Testis (tissue), 3 donors: ENCODE data around the gene DIP2B. TPM values are rescaled to one million over a fixed set of nuclear protein-coding genes. Genes with fewer than 3 reads are reported as not detected.
"Not testable (repeated sequence)": the region's sequence is repeated elsewhere in the genome, so short reads cannot be mapped to it uniquely, and the experiment has no call there.

Experiments
- DNase-seq: peaks from one replicate; pipeline ENCODE4 v3.0.0-alpha.2; 2019
- H3K27ac ChIP-seq, 2 donors: fragments of 200-600 bp; sonication (generic); one replicate each; pipeline ENCODE4 v1.5.1; 2019
- H3K27me3 ChIP-seq: fragments of 200-600 bp; sonication (generic); one replicate; pipeline ENCODE4 v1.5.1; 2019
- H3K36me3 ChIP-seq: fragments of 200-600 bp; sonication (generic); one replicate; pipeline ENCODE4 v1.5.1; 2017; ENCODE audit warnings: low read depth; ENCODE audit errors: missing control alignments
- H3K4me1 ChIP-seq: fragments of 200-600 bp; sonication (generic); one replicate; pipeline ENCODE4 v1.5.1; 2019
- H3K4me3 ChIP-seq, 2 donors: fragments of 200-600 bp; sonication (generic); one replicate each; pipeline ENCODE4 v1.5.1; 2017 to 2019
- H3K9me3 ChIP-seq: fragments of 200-600 bp; sonication (generic); one replicate; pipeline ENCODE4 v1.5.1; 2017
- CTCF ChIP-seq, 3 experiments: fragments of 450-650 bp in 2 of 3; fragments of 200-600 bp in 1 of 3; sonication (generic) in 1 of 3; IDR thresholded peaks; one replicate each; pipeline ENCODE4 v1.5.1; 2016 to 2019; ENCODE audit warnings: antibody characterized with exemption in 3 of 3, mild to moderate bottlenecking in 2 of 3, moderate library complexity in 1 of 3
- POLR2A ChIP-seq: fragments of 450-650 bp; IDR thresholded peaks from one replicate; pipeline ENCODE4 v1.6.1; 2017; ENCODE audit warnings: antibody characterized with exemption, mild to moderate bottlenecking, moderate library complexity
- WGBS, 2 donors: methylation state at CpG; one replicate each; pipeline ENCODE4 v1.1.5; 2018; 5-methylcytosine and 5-hydroxymethylcytosine counted together
- intact Hi-C: fragments of 100-400 bp; cut with DNase I; formaldehyde crosslinking; loops from one replicate; pipeline ENCODE4 v1.15.1; 2023; ENCODE audit warnings: low total_unique reads
- polyA plus RNA-seq: library from polyadenylated mRNA; stranded (reverse); fragments of 350-450 nt; fragmentation: Illumina TruSeq; extraction: RNeasy Lipid Tissue Mini Kit (QIAGEN cat#74804); gene quantifications from one replicate; pipeline ENCODE4 v1.2.3, GENCODE V29; 2014; ENCODE audit warnings: low read depth, low replicate concordance; ENCODE audit not compliant: insufficient read depth
- total RNA-seq, 2 donors: library from RNA; depleted of rRNA; stranded (reverse); fragments of >200 nt; gene quantifications; one replicate each; pipeline ENCODE4 v1.2.3, GENCODE V29; 2016

Gene DIP2B
- total and polyA plus RNA-seq, 3 donors from 2014 or later = 19.1 to 57.1 (median 43.5) TPM

- Histone ChIP-seq H3K4me3 (no peak overlapping the region), H3K27me3 (no peaks in the 10 kb centered on the region), H3K9me3 (no peaks in the 10 kb centered on the region), H3K36me3 (no peaks in the 10 kb centered on the region), H3K4me1 (peaks cover 2% of the 10 kb centered on the region), H3K27ac (no peak overlapping the region)
- TF ChIP-seq POLR2A (no peak), CTCF (IDR thresholded peaks at IDR 0.05) (no peak)
- intact Hi-C loops = no loop called here
- no peak for DNase-seq
Measured at GRCh38 chr12:50541139-50541538, 36.4 kb downstream of the DIP2B start.

GRCh38 chr12:50542448-50542847 is 37.7 kb downstream of the DIP2B start:
- Histone ChIP-seq H3K27ac (no peak overlapping the region), H3K4me1 (peaks cover 4% of the 10 kb centered on the region), H3K4me3 (no peak overlapping the region), H3K9me3 (no peaks in the 10 kb centered on the region), H3K27me3 (no peaks in the 10 kb centered on the region), H3K36me3 (no peaks in the 10 kb centered on the region)
- intact Hi-C loops = no loop called here
- WGBS, 2 donors = 33 to 69% methylated on average over 1 of the region's 1 CpG
- no peak for DNase-seq
- TF ChIP-seq CTCF (IDR thresholded peaks at IDR 0.05) (no peak), POLR2A (no peak)

- H3K4me3 ChIP-seq, H3K9me3 ChIP-seq, H3K4me1 ChIP-seq, intact Hi-C loops, H3K27me3 ChIP-seq, H3K36me3 ChIP-seq, H3K27ac ChIP-seq, DNase-seq: not testable (repeated sequence)
- 87 to 96% methylated on average over 11 of the region's 11 CpGs for WGBS, 2 donors
Measured at GRCh38 chr12:50543188-50543587, 38.4 kb downstream of the DIP2B start.

GRCh38 chr12:50545213-50545612 is 40.4 kb downstream of the DIP2B start:
- WGBS, 2 donors = 87 to 91% methylated on average over 5 of the region's 5 CpGs

GRCh38 chr12:50545786-50546185 is 41.0 kb downstream of the DIP2B start:
- Histone ChIP-seq H3K4me1 (peaks cover 10% of the 10 kb centered on the region), H3K27me3 (no peaks in the 10 kb centered on the region), H3K9me3 (no peaks in the 10 kb centered on the region), H3K36me3 (no peaks in the 10 kb centered on the region), H3K4me3 (no peak overlapping the region), H3K27ac (no peak overlapping the region)
- intact Hi-C loops = no loop called here
- no peak for TF ChIP-seq POLR2A
- WGBS, 2 donors = 57 to 63% methylated on average over 5 of the region's 5 CpGs
- no peak for DNase-seq

More at GRCh38 chr12:50545213-50545612, 40.4 kb downstream of the DIP2B start:
- Histone ChIP-seq H3K36me3 (no peaks in the 10 kb centered on the region), H3K9me3 (no peaks in the 10 kb centered on the region), H3K27ac (no peak overlapping the region), H3K4me1 (peaks cover 5% of the 10 kb centered on the region), H3K27me3 (no peaks in the 10 kb centered on the region), H3K4me3 (no peak overlapping the region)
- DNase-seq = no peak
- TF ChIP-seq POLR2A = no peak
- TF ChIP-seq CTCF (IDR thresholded peaks at IDR 0.05) = no peak
- intact Hi-C loops = no loop called here

GRCh38 chr12:50546441-50547318 is 41.9 kb downstream of the DIP2B start:
- H3K4me1 ChIP-seq = peaks cover 14% of the 10 kb centered on the region
- DNase-seq = no peak
- H3K4me3 ChIP-seq = no peak overlapping the region
- 63 to 70% methylated on average over 6 of the region's 6 CpGs for WGBS, 2 donors
- no peak overlapping the region for H3K27ac ChIP-seq
- TF ChIP-seq POLR2A (no peak), CTCF (IDR thresholded peaks at IDR 0.05) (no peak)
- intact Hi-C loops = no loop called here
- H3K9me3 ChIP-seq = no peaks in the 10 kb centered on the region
- H3K36me3 ChIP-seq = no peaks in the 10 kb centered on the region
- no peaks in the 10 kb centered on the region for H3K27me3 ChIP-seq
